ENCODE data around the gene STAT3.

DNA sequence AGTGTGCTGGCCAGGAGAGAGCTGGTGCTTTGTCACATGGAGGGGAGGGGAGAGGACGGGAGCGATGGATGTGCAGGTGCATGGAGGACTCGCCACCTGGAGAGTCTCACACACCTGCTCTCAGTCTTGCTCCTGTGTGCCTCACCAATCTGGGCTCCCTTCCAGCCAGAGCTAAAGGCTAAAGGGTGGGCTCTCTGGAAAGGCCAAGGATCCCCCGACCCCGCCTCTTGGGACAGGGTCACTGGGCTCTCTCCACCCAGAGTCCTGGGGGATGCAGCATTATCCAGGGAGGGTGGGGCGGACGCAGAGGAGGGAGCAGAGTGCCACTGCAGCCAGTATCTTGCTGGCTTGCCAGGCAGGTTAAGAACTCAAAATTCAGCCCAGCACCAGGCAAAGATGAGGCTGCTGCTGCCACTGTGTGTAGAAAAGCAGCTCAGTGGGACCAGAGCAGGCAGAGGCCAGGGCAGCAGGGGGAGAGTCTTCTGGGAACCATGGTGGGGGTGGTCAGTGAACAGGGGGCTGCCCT, 106.6 kb downstream of the STAT3 start:
- TF ChIP-seq CTCF (conservative IDR thresholded peaks at IDR 0.05; ENCODE audit: low read depth, low read length) = no peak
- TF ChIP-seq EZH2 (IDR thresholded peaks at IDR 0.05; ENCODE audit: borderline replicate concordance, low read depth, low read length, poor library complexity, severe bottlenecking) = no peak

Measured in A673 (cell line).